Measurements from ENCODE around the gene NOL4L.
"Not testable (repeated sequence)": the region's sequence is repeated elsewhere in the genome, so short reads cannot be mapped to it uniquely, and the experiment has no call there.

The NOL4L gene

GRCh38 chr20:32421290-32421689 lies 163.8 kb downstream of the NOL4L start:
- DNase-seq (ENCODE audit: low spot score): no peak

GRCh38 chr20:32418376-32418775 lies 166.8 kb downstream of the NOL4L start:
- no peak for DNase-seq (ENCODE audit: low spot score)

GRCh38 chr20:32416206-32416605 lies 168.9 kb downstream of the NOL4L start:
- DNase-seq (ENCODE audit: low spot score): no peak

GRCh38 chr20:32415494-32415893 lies 169.6 kb downstream of the NOL4L start:
- no peak for DNase-seq (ENCODE audit: low spot score)

- DNase-seq (ENCODE audit: low spot score): no peak
Observed at GRCh38 chr20:32411955-32412706, 173.0 kb downstream of the NOL4L start.

- DNase-seq (ENCODE audit: low spot score): not testable (repeated sequence)
Observed at GRCh38 chr20:32407131-32407750, 177.9 kb downstream of the NOL4L start.

GRCh38 chr20:32406701-32407100 lies 178.4 kb downstream of the NOL4L start:
- DNase-seq (ENCODE audit: low spot score): no peak

- no peak for DNase-seq (ENCODE audit: low spot score)
Observed at GRCh38 chr20:32404017-32404416, 181.1 kb downstream of the NOL4L start.

GRCh38 chr20:32400476-32400875 lies 184.7 kb downstream of the NOL4L start:
- DNase-seq (ENCODE audit: low spot score): no peak

- peak; percentile 59 for DNase-seq (ENCODE audit: low spot score)
Observed at GRCh38 chr20:32397567-32398084, 187.5 kb downstream of the NOL4L start.

GRCh38 chr20:32396646-32397160 lies 188.4 kb downstream of the NOL4L start:
- no peak for DNase-seq (ENCODE audit: low spot score)

GRCh38 chr20:32395066-32395465 lies 190.1 kb downstream of the NOL4L start:
- DNase-seq (ENCODE audit: low spot score): no peak
